Panc1 (cell line): ENCODE results near the gene STX2.

ENCODE experiments used
- POLR2AphosphoS5 ChIP-seq: IDR thresholded peaks from 2 replicates; pipeline ENCODE4 v1.6.1; 2012; ENCODE audit warnings: mild to moderate bottlenecking, low read depth, low read length, moderate library complexity
- TF ChIP-seq, protein P1 (sequence below): fragments of 450-650 bp; IDR thresholded peaks from 2 replicates; pipeline ENCODE4 v1.5.1; 2017; ENCODE audit warnings: mild to moderate bottlenecking
- TF ChIP-seq, protein P2 (sequence below), 2 experiments: IDR thresholded peaks; 2 replicates each; pipeline ENCODE4 v1.6.1; 2011 to 2012; ENCODE audit warnings: low read depth in 2 of 2, control low read depth in 1 of 2, low read length in 1 of 2, mild to moderate bottlenecking in 1 of 2, moderate library complexity in 1 of 2; ENCODE audit not compliant: insufficient read depth in 1 of 2

DNA sequence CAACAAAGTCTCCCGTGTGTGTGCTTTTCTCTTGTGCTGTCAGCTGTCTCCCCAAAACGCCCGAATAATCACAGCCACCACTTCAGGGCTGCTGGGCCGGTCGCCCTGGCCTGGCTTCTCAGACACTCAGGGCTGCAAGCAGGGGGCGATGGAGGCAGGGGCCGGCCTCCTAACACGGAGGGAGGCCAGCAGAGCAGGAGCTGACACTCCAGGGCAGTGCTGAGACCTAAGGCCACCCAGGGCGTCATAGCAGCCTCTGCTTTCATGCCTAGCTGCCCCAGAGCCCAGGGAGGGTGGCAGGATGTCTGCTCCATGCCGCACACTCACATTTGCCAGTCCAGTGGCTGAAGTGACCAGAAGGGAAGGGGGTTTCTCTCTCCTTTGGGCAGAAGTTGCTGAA, 25.6 kb downstream of the STX2 start:
- TF ChIP-seq, protein P1, sequence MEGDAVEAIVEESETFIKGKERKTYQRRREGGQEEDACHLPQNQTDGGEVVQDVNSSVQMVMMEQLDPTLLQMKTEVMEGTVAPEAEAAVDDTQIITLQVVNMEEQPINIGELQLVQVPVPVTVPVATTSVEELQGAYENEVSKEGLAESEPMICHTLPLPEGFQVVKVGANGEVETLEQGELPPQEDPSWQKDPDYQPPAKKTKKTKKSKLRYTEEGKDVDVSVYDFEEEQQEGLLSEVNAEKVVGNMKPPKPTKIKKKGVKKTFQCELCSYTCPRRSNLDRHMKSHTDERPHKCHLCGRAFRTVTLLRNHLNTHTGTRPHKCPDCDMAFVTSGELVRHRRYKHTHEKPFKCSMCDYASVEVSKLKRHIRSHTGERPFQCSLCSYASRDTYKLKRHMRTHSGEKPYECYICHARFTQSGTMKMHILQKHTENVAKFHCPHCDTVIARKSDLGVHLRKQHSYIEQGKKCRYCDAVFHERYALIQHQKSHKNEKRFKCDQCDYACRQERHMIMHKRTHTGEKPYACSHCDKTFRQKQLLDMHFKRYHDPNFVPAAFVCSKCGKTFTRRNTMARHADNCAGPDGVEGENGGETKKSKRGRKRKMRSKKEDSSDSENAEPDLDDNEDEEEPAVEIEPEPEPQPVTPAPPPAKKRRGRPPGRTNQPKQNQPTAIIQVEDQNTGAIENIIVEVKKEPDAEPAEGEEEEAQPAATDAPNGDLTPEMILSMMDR, result no peak
- TF ChIP-seq POLR2AphosphoS5, result no peak
- TF ChIP-seq, protein P2, sequence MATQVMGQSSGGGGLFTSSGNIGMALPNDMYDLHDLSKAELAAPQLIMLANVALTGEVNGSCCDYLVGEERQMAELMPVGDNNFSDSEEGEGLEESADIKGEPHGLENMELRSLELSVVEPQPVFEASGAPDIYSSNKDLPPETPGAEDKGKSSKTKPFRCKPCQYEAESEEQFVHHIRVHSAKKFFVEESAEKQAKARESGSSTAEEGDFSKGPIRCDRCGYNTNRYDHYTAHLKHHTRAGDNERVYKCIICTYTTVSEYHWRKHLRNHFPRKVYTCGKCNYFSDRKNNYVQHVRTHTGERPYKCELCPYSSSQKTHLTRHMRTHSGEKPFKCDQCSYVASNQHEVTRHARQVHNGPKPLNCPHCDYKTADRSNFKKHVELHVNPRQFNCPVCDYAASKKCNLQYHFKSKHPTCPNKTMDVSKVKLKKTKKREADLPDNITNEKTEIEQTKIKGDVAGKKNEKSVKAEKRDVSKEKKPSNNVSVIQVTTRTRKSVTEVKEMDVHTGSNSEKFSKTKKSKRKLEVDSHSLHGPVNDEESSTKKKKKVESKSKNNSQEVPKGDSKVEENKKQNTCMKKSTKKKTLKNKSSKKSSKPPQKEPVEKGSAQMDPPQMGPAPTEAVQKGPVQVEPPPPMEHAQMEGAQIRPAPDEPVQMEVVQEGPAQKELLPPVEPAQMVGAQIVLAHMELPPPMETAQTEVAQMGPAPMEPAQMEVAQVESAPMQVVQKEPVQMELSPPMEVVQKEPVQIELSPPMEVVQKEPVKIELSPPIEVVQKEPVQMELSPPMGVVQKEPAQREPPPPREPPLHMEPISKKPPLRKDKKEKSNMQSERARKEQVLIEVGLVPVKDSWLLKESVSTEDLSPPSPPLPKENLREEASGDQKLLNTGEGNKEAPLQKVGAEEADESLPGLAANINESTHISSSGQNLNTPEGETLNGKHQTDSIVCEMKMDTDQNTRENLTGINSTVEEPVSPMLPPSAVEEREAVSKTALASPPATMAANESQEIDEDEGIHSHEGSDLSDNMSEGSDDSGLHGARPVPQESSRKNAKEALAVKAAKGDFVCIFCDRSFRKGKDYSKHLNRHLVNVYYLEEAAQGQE (IDR thresholded peaks at IDR 0.05; ENCODE audit: insufficient read depth in 1 of 2, low read depth in 2 of 2, low read length in 1 of 2), result no peak
